Naive thymus-derived CD4-positive, alpha-beta T cell (primary cell): ENCODE measurements around the gene CLNK. TPM values are rescaled to one million over a fixed set of nuclear protein-coding genes. Genes with fewer than 3 reads are reported as not detected.
"Not testable (repeated sequence)": the region's sequence is repeated elsewhere in the genome, so short reads cannot be mapped to it uniquely, and the experiment has no call there.

Source experiments
- ATAC-seq: fragments of 150-1000 bp; cut with Tn5 transposase; 2 replicates; pipeline ENCODE4 v1.10.0; 2021; ENCODE audit warnings: mild to moderate bottlenecking, moderate library complexity
- CTCF ChIA-PET: fragments of 350-600 bp; sonication (Branson Sonifier 250); formaldehyde crosslinking; loops from one replicate; lab custom pipeline; 2021; ENCODE audit warnings: antibody characterized with exemption; lab: Charles Lee
- POLR2A ChIA-PET: fragments of 350-600 bp; sonication (Branson Sonifier 250); formaldehyde crosslinking; loops from one replicate; lab custom pipeline; 2021; ENCODE audit warnings: antibody characterized with exemption, inconsistent platforms; lab: Charles Lee
- DNase-seq, 9 donors: peaks; one replicate each; pipeline versions ENCODE4 v3.0.0 to v3.0.0-alpha.2; 2020 to 2022; ENCODE audit warnings: mixed read lengths in 1 of 9
- H3K27ac ChIP-seq: one replicate; pipeline ENCODE4 v1.7.0; 2013; ENCODE audit warnings: mild to moderate bottlenecking, low read depth, low read length, moderate library complexity
- H3K27me3 ChIP-seq, 2 donors: one replicate each; pipeline ENCODE4 v1.7.0; 2013; ENCODE audit warnings: low read length in 2 of 2, mild to moderate bottlenecking in 2 of 2, moderate library complexity in 2 of 2; ENCODE audit not compliant: control insufficient read depth in 2 of 2, insufficient read depth in 2 of 2
- H3K36me3 ChIP-seq, 3 experiments: 1 replicate in 2 of 3; 2 replicates in 1 of 3; pipeline ENCODE4 v1.7.0; 2013; ENCODE audit warnings: low read length in 3 of 3, mild to moderate bottlenecking in 3 of 3, moderate library complexity in 1 of 3; ENCODE audit not compliant: insufficient read depth in 3 of 3, control insufficient read depth in 2 of 3
- H3K4me1 ChIP-seq, 2 donors: one replicate each; pipeline ENCODE4 v1.7.0; 2013; ENCODE audit warnings: low read length in 2 of 2, mild to moderate bottlenecking in 2 of 2, moderate library complexity in 1 of 2; ENCODE audit not compliant: control insufficient read depth in 2 of 2, insufficient read depth in 2 of 2
- H3K4me3 ChIP-seq: 2 replicates; pipeline ENCODE4 v1.7.0; 2013; ENCODE audit warnings: mild to moderate bottlenecking, low read length
- H3K9me3 ChIP-seq, 3 experiments: 1 replicate in 2 of 3; 2 replicates in 1 of 3; pipeline ENCODE4 v1.7.0; 2013; ENCODE audit warnings: low read length in 3 of 3; ENCODE audit not compliant: control insufficient read depth in 2 of 3
- H3K27ac Mint-ChIP-seq, 9 donors: one replicate each; pipeline ENCODE4 v1.8.0; 2020 to 2022; ENCODE audit warnings: mixed read lengths in 9 of 9, mild to moderate bottlenecking in 8 of 9, moderate library complexity in 5 of 9, inconsistent platforms in 2 of 9
- H3K27me3 Mint-ChIP-seq, 5 donors: one replicate each; pipeline ENCODE4 v1.8.0; 2021 to 2022; ENCODE audit warnings: mixed read lengths in 5 of 5, mild to moderate bottlenecking in 1 of 5
- H3K36me3 Mint-ChIP-seq, 5 donors: one replicate each; pipeline ENCODE4 v1.8.0; 2020 to 2022; ENCODE audit warnings: mixed read lengths in 5 of 5, mild to moderate bottlenecking in 3 of 5, inconsistent platforms in 1 of 5
- H3K4me1 Mint-ChIP-seq, 7 donors: one replicate each; pipeline ENCODE4 v1.8.0; 2020 to 2022; ENCODE audit warnings: mixed read lengths in 7 of 7, mild to moderate bottlenecking in 3 of 7, inconsistent platforms in 1 of 7
- H3K4me3 Mint-ChIP-seq, 10 donors: one replicate each; pipeline ENCODE4 v1.8.0; 2020 to 2022; ENCODE audit warnings: mild to moderate bottlenecking in 10 of 10, mixed read lengths in 10 of 10, moderate library complexity in 6 of 10, inconsistent platforms in 2 of 10
- H3K9me3 Mint-ChIP-seq, 11 donors: one replicate each; pipeline ENCODE4 v1.8.0; 2020 to 2022; ENCODE audit warnings: mixed read lengths in 11 of 11, mild to moderate bottlenecking in 4 of 11, inconsistent platforms in 1 of 11, moderate library complexity in 1 of 11
- intact Hi-C, 2 donors: fragments of 100-400 bp; cut with micrococcal nuclease; formaldehyde crosslinking; loops; one replicate each; pipeline ENCODE4 v1.15.1; 2023
- polyA plus RNA-seq, 2 donors: library from polyadenylated mRNA; unstranded; fragments of 300-500 nt; fragmentation: Illumina TruSeq; gene quantifications; one replicate each; pipeline ENCODE4 v1.2.3, GENCODE V29; 2021
- total RNA-seq, 6 experiments: library from RNA in 5 of 6; stranded (reverse) in 5 of 6; gene quantifications; 1 replicate in 5 of 6; 2 replicates in 1 of 6; pipeline ENCODE4 v1.2.3 and lab custom pipeline; 2021 to 2026

CLNK gene
- total and polyA plus RNA-seq, 7 experiments from 2014 or later, result 0.13 to 0.66 (median 0.22) TPM; not detected in 4

- Mint-ChIP-seq H3K27me3 (peaks cover 4 to 11% (median 6%) of the 10 kb centered on the region in 5 donors), H3K4me3 (no peak overlapping the region), H3K9me3 (no peaks in the 10 kb centered on the region), H3K27ac (no peak overlapping the region), H3K36me3 (no peaks in the 10 kb centered on the region), H3K4me1 (peaks cover 5 to 16% (median 10%) of the 10 kb centered on the region in 7 donors)
- no peak for DNase-seq
- ChIA-PET POLR2A (no interaction called here), CTCF (no interaction called here)
- Histone ChIP-seq H3K27ac (no peak overlapping the region), H3K27me3 (no peaks in the 10 kb centered on the region), H3K36me3 (no peaks in the 10 kb centered on the region), H3K4me1 (no peaks in the 10 kb centered on the region), H3K9me3 (no peaks in the 10 kb centered on the region), H3K4me3 (no peak overlapping the region)
- no peak for ATAC-seq
- intact Hi-C loops, result loop anchor here (5.0 to 10.0 kb wide), 5 partner anchors 93 to 1373 kb away; no protein-coding TSS in a partner anchor
These were observed 104.9 kb downstream of the CLNK start for GRCh38 chr4:10579648-10580047.

DNA sequence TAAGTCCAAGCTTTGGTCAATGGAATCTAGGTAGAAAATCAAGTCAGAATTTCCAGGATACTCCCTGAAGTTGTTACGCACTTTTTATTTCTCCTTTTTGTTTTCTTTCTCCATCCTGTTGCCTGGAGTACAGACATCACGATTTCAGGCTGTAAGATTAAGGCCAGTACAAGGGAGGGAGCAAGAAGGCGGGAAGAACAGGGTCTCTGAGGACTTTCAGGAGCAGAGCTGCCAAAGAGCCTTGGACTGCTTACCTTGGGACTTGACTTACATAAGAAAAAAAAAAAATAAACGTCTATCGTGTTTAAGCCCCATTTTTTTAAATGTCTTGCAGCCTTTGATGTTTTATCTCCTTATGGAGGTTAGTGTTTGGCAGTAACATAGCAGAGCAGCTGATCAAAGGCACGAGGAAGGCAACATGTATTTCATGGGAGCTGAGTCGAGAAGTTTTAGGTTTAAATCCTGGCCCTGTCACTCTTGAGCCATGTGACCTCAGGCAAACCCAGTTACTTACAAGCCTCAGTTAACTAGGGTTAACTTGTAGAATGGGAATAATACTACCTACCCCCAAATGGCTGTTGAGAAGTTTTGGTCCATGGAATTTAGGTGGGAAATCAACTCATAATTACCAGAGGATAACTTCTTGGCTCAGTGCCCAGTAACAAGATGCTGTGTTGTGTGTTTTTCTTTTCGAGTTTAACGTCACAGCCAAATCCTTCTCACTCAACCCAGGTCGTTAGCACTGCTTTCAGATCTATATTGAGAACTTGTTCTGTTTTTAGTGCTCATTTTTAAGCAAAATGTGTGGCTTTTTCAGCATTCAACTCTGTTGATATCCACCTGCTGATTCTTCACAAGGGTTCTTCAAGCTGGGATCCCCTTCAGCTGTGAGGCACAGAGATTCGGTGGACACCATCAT lies 106.8 kb downstream of the CLNK start:
- H3K9me3 Mint-ChIP-seq, result no peaks in the 10 kb centered on the region
- Histone ChIP-seq H3K27ac (no peak overlapping the region), H3K9me3 (no peaks in the 10 kb centered on the region), H3K4me1 (no peaks in the 10 kb centered on the region), H3K4me3 (no peak overlapping the region), H3K27me3 (no peaks in the 10 kb centered on the region), H3K36me3 (no peaks in the 10 kb centered on the region)
- ATAC-seq (no peak), DNase-seq (no peak)
- H3K4me1 Mint-ChIP-seq, result peaks cover 0 to 10% (median 2%) of the 10 kb centered on the region in 7 donors
- H3K4me3 Mint-ChIP-seq, result peak overlapping the region in 5 of 10 donors; percentile 34 to 77 (median 68)
- peak overlapping the region in 5 of 9 donors; percentile 33 to 93 (median 82) for H3K27ac Mint-ChIP-seq
- intact Hi-C loops, result loop anchor here in 1 of 2 donors (2.0 to 5.0 kb wide), 2 partner anchors 23 to 95 kb away; no protein-coding TSS in a partner anchor
- no peaks in the 10 kb centered on the region for H3K36me3 Mint-ChIP-seq
- ChIA-PET CTCF (interaction anchor here (1.1 kb wide), 1 partner anchor 10 kb away, joined by 4 read pairs; no protein-coding TSS in a partner anchor), POLR2A (interaction anchor here (1.3 kb wide), 1 partner anchor 10 kb away, joined by 4 read pairs; no protein-coding TSS in a partner anchor)
- peaks cover 6 to 11% (median 8%) of the 10 kb centered on the region in 5 donors for H3K27me3 Mint-ChIP-seq

DNA sequence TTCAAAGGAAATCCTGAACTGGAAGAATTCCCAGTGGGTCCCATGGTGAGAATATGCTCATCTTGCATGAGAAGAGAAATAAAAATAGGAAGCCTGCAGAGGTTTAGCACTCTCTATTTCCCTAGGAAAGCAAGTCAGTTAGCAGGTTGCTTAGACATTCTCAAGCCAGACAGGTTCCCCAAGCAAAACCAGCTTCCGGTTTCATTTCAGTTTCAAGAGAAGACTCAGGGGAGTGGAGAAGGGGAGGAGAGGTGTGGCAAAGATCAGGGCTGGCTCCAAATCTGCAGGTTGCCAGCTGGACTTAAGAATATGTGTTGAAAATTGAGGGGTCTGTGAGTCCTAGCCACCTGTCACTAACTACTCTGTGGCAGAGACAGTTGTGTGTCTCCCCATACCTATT lies 107.5 kb downstream of the CLNK start:
- H3K27ac ChIP-seq, result no peak overlapping the region
- Mint-ChIP-seq H3K27ac (peak overlapping the region in 5 of 9 donors; percentile 33 to 93 (median 82)), H3K27me3 (peaks cover 6 to 11% (median 8%) of the 10 kb centered on the region in 5 donors), H3K9me3 (no peaks in the 10 kb centered on the region), H3K4me1 (peaks cover 0 to 10% (median 2%) of the 10 kb centered on the region in 7 donors), H3K36me3 (no peaks in the 10 kb centered on the region), H3K4me3 (peak overlapping the region in 6 of 10 donors; percentile 34 to 77 (median 64))
- no peaks in the 10 kb centered on the region for H3K9me3 ChIP-seq
- H3K4me1 ChIP-seq, result no peaks in the 10 kb centered on the region
- no peak overlapping the region for H3K4me3 ChIP-seq
- intact Hi-C loops, result loop anchor here in 1 of 2 donors (2.0 to 5.0 kb wide), 2 partner anchors 22 to 95 kb away; no protein-coding TSS in a partner anchor
- ChIA-PET CTCF (interaction anchor here (1.1 kb wide), 1 partner anchor 11 kb away, joined by 4 read pairs; no protein-coding TSS in a partner anchor), POLR2A (interaction anchor here (0.5 to 1.3 kb wide), 3 partner anchors 11 to 22 kb away, joined by 3 to 4 read pairs (median 4); no protein-coding TSS in a partner anchor)
- H3K27me3 ChIP-seq, result no peaks in the 10 kb centered on the region
- ATAC-seq (no peak), DNase-seq (peak in 4 of 9 donors; percentile 13 to 31 (median 26))
- no peaks in the 10 kb centered on the region for H3K36me3 ChIP-seq

GRCh38 chr4:10576236-10576635 lies 108.3 kb downstream of the CLNK start:
- DNase-seq (no peak), ATAC-seq (no peak)
- Histone ChIP-seq H3K27me3 (no peaks in the 10 kb centered on the region), H3K4me3 (no peak overlapping the region), H3K36me3 (no peaks in the 10 kb centered on the region), H3K27ac (no peak overlapping the region), H3K9me3 (no peaks in the 10 kb centered on the region), H3K4me1 (no peaks in the 10 kb centered on the region)
- ChIA-PET POLR2A (interaction anchor here (1.3 kb wide), 1 partner anchor 12 kb away, joined by 4 read pairs; no protein-coding TSS in a partner anchor), CTCF (no interaction called here)
- Mint-ChIP-seq H3K4me1 (peaks cover 0 to 10% (median 2%) of the 10 kb centered on the region in 7 donors), H3K36me3 (no peaks in the 10 kb centered on the region), H3K9me3 (no peaks in the 10 kb centered on the region), H3K27me3 (peaks cover 6 to 11% (median 8%) of the 10 kb centered on the region in 5 donors), H3K4me3 (no peak overlapping the region), H3K27ac (no peak overlapping the region)
- intact Hi-C loops, result loop anchor here in 1 of 2 donors (2.0 to 5.0 kb wide), 2 partner anchors 21 to 96 kb away; no protein-coding TSS in a partner anchor

DNA sequence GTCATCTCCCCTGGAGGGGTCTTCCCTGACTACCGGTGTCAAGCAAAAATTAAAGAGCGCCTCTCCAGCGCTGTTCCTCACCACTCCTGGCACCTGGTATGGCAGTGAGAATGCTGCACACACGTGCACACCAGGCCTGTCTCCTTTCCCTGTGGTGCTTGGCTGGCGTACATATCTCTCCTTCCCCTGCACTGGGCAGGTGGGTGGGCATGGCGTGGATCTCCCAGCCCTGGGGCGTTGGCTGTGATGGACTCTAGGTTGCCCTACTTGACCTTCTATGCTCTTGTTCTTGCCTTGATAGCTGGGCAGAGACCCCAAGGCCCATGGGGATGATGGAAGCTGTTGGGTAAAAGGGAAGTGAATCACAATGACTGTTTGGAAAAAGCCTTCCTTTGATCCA lies 109.2 kb downstream of the CLNK start:
- H3K9me3 Mint-ChIP-seq, result no peaks in the 10 kb centered on the region
- no peak overlapping the region for H3K4me3 Mint-ChIP-seq
- peaks cover 6 to 11% (median 8%) of the 10 kb centered on the region in 5 donors for H3K27me3 Mint-ChIP-seq
- Histone ChIP-seq H3K36me3 (no peaks in the 10 kb centered on the region), H3K4me3 (no peak overlapping the region), H3K27me3 (no peaks in the 10 kb centered on the region), H3K4me1 (no peaks in the 10 kb centered on the region), H3K9me3 (no peaks in the 10 kb centered on the region), H3K27ac (no peak overlapping the region)
- no peaks in the 10 kb centered on the region for H3K36me3 Mint-ChIP-seq
- intact Hi-C loops, result loop anchor here in 1 of 2 donors (5.0 kb wide), 1 partner anchor 97 kb away; no protein-coding TSS in a partner anchor
- peaks cover 0 to 10% (median 2%) of the 10 kb centered on the region in 7 donors for H3K4me1 Mint-ChIP-seq
- ATAC-seq, result no peak
- ChIA-PET POLR2A (no interaction called here), CTCF (no interaction called here)
- no peak overlapping the region for H3K27ac Mint-ChIP-seq
- DNase-seq, result no peak

DNA sequence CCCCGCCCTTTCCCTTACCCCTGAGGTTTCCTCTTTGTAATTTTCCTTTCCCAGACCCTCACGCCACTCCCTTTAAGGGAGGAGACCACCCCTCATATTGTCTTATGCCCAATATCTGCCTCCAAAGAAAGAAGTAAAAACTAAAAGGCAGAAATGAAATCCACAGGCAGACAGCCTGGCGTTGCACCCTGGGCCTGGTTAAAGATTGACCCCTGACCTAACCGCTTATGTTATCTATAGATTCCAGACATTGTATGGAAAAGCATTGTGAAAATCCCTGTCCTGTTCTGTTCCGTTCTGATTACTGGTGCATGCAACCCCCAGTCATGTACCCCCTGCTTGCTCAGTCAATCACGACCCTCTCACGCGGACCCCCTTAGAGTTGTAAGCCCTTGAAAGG lies 110.0 kb downstream of the CLNK start:
- POLR2A ChIA-PET, H3K27ac ChIP-seq, DNase-seq, H3K4me3 Mint-ChIP-seq, H3K9me3 Mint-ChIP-seq, H3K4me1 Mint-ChIP-seq, ATAC-seq, H3K36me3 Mint-ChIP-seq, H3K4me3 ChIP-seq, H3K27me3 ChIP-seq, CTCF ChIA-PET, H3K4me1 ChIP-seq, H3K36me3 ChIP-seq, H3K27ac Mint-ChIP-seq, intact Hi-C loops, H3K9me3 ChIP-seq: not testable (repeated sequence)
- peaks cover 6 to 11% (median 8%) of the 10 kb centered on the region in 5 donors for H3K27me3 Mint-ChIP-seq
